HG03442 (cell line): ENCODE measurements around the gene RPUSD1.
"Not testable (repeated sequence)": the region's sequence is repeated elsewhere in the genome, so short reads cannot be mapped to it uniquely, and the experiment has no call there.

Experiments used
- ATAC-seq: cut with Tn5 transposase; IDR thresholded peaks from one replicate; pipeline ENCODE4 v1.9.1; 2021; ENCODE audit warnings: mild to moderate bottlenecking, moderate library complexity; ENCODE audit not compliant: unreplicated experiment

Gene RPUSD1

GRCh38 chr16:751152-752006 lies 36.8 kb downstream of the RPUSD1 start:
- no peak for ATAC-seq

GRCh38 chr16:750485-750884 lies 37.7 kb downstream of the RPUSD1 start:
- ATAC-seq = no peak

- ATAC-seq = no peak
Measured at GRCh38 chr16:749010-749409, 39.2 kb downstream of the RPUSD1 start.

- ATAC-seq = no peak
Measured at GRCh38 chr16:747978-748746, 40.0 kb downstream of the RPUSD1 start.

- ATAC-seq = no peak
Measured at GRCh38 chr16:746637-747036, 41.5 kb downstream of the RPUSD1 start.

GRCh38 chr16:745739-746138 lies 42.4 kb downstream of the RPUSD1 start:
- no peak for ATAC-seq

- no peak for ATAC-seq
Measured at GRCh38 chr16:743794-744500, 44.2 kb downstream of the RPUSD1 start.

GRCh38 chr16:742894-743293 lies 45.3 kb downstream of the RPUSD1 start:
- ATAC-seq = not testable (repeated sequence)

GRCh38 chr16:741986-742629 lies 46.1 kb downstream of the RPUSD1 start:
- no peak for ATAC-seq

GRCh38 chr16:740764-741505 lies 47.2 kb downstream of the RPUSD1 start, which contains the start of gene CIAO3:
Gene CIAO3, minus strand, starts transcription at chr16:740997. Its CDS starts 12 bp downstream, at chr16:740985.
- ATAC-seq = peak; percentile 57

- ATAC-seq = peak; percentile 2
Measured at GRCh38 chr16:740459-740763, 47.8 kb downstream of the RPUSD1 start.

GRCh38 chr16:739560-740458 lies 48.4 kb downstream of the RPUSD1 start:
- no peak for ATAC-seq

- ATAC-seq = no peak
Measured at GRCh38 chr16:736936-737481, 51.2 kb downstream of the RPUSD1 start.

GRCh38 chr16:735982-736453 lies 52.2 kb downstream of the RPUSD1 start:
- ATAC-seq = no peak

GRCh38 chr16:734981-735881 lies 53.0 kb downstream of the RPUSD1 start:
- no peak for ATAC-seq
